Measurements from ENCODE around the gene SNX24.

DNA sequence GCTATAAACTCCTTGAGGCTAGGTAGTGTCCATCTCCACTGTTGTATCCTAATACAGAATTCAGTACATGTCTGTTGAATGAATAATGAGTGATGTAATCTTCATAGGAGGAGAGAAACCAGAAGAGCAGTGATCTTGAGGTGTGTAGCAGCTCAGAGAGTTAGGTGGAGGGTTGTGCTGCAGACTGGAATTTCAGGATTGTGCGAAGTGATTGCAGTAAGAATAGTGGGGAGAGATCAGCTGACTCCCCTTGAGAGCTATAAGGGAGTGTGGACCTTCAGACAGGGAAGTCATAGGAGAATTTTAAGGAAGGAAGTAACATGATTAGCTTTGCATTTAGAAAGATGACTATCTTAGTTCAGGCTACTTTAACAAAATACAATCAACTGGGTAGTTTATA is 4.4 kb downstream of the SNX24 start:
- no peak for TF ChIP-seq EZH2 (IDR thresholded peaks at IDR 0.05; ENCODE audit: low read length, missing control alignments)
- TF ChIP-seq, protein P1, sequence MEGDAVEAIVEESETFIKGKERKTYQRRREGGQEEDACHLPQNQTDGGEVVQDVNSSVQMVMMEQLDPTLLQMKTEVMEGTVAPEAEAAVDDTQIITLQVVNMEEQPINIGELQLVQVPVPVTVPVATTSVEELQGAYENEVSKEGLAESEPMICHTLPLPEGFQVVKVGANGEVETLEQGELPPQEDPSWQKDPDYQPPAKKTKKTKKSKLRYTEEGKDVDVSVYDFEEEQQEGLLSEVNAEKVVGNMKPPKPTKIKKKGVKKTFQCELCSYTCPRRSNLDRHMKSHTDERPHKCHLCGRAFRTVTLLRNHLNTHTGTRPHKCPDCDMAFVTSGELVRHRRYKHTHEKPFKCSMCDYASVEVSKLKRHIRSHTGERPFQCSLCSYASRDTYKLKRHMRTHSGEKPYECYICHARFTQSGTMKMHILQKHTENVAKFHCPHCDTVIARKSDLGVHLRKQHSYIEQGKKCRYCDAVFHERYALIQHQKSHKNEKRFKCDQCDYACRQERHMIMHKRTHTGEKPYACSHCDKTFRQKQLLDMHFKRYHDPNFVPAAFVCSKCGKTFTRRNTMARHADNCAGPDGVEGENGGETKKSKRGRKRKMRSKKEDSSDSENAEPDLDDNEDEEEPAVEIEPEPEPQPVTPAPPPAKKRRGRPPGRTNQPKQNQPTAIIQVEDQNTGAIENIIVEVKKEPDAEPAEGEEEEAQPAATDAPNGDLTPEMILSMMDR (conservative IDR thresholded peaks at IDR 0.05 in 1 of 2, IDR thresholded peaks at IDR 0.05 in 1 of 2; ENCODE audit: low read depth in 1 of 2, low read length in 2 of 2), result no peak
